Calu3 (cell line): ENCODE measurements around the gene LAMB4. TPM values are rescaled to one million over a fixed set of nuclear protein-coding genes. Genes with fewer than 3 reads are reported as not detected.

Source experiments
- BruUV-seq: library from RNA; stranded (reverse); fragments of 400-500 nt; replicated peaks from 2 replicates; lab custom pipeline; 2021; lab: Mats Ljungman, UMichigan
- CTCF ChIA-PET: fragments of 300-600 bp; sonication (Branson Sonifier 250); formaldehyde crosslinking; loops from one replicate; lab custom pipeline; 2022; ENCODE audit warnings: antibody characterized with exemption; lab: Charles Lee
- DNase-seq: peaks from one replicate; pipeline ENCODE4 v3.0.0; 2022
- H3K27ac Mint-ChIP-seq: one replicate; pipeline ENCODE4 v1.8.0; 2022; ENCODE audit warnings: mixed read lengths; ENCODE audit not compliant: unreplicated experiment
- H3K27me3 Mint-ChIP-seq: one replicate; pipeline ENCODE4 v1.8.0; 2022; ENCODE audit warnings: mixed read lengths; ENCODE audit not compliant: unreplicated experiment
- H3K36me3 Mint-ChIP-seq: one replicate; pipeline ENCODE4 v1.8.0; 2022; ENCODE audit warnings: mild to moderate bottlenecking, moderate library complexity, mixed read lengths; ENCODE audit not compliant: insufficient read depth, unreplicated experiment
- H3K4me1 Mint-ChIP-seq: one replicate; pipeline ENCODE4 v1.8.0; 2022; ENCODE audit warnings: mild to moderate bottlenecking, low read depth, mixed read lengths; ENCODE audit not compliant: unreplicated experiment
- H3K4me3 Mint-ChIP-seq: one replicate; pipeline ENCODE4 v1.8.0; 2022; ENCODE audit warnings: mild to moderate bottlenecking, low read depth, moderate library complexity, mixed read lengths; ENCODE audit not compliant: unreplicated experiment
- H3K9me3 Mint-ChIP-seq: one replicate; pipeline ENCODE4 v1.8.0; 2022; ENCODE audit warnings: low read depth, mixed read lengths; ENCODE audit not compliant: unreplicated experiment
- CTCF ChIP-seq: fragments of 200-600 bp; IDR thresholded peaks from one replicate; pipeline ENCODE4 v1.8.0; 2022; ENCODE audit warnings: antibody characterized with exemption; ENCODE audit not compliant: unreplicated experiment
- intact Hi-C: fragments of 100-400 bp; cut with micrococcal nuclease; formaldehyde crosslinking; loops from one replicate; pipeline ENCODE4 v1.10.0; 2022; ENCODE audit not compliant: unreplicated experiment
- total RNA-seq: library from RNA; stranded (reverse); gene quantifications from 2 replicates; pipeline ENCODE4 v1.2.3, GENCODE V29; 2022

Gene LAMB4
- total RNA-seq, 1 experiment from 2014 or later = not detected

- Mint-ChIP-seq H3K4me1 (peaks cover 52% of the 10 kb centered on the region), H3K36me3 (peaks cover 46% of the 10 kb centered on the region), H3K9me3 (peaks cover 2% of the 10 kb centered on the region), H3K4me3 (peak within 1 kb of the TSS; percentile 90), H3K27ac (peak within 1 kb of the TSS; percentile 86), H3K27me3 (no peaks in the 10 kb centered on the region)
- CTCF ChIA-PET = no interaction called here
- no peak for TF ChIP-seq CTCF
- intact Hi-C loops = loop anchor here (5.0 kb wide), 1 partner anchor 94 kb away; no protein-coding TSS in a partner anchor
- BruUV-seq = TSS peak; percentile 49
- peak; percentile 79 for DNase-seq
Measured at GRCh38 chr7:108002726-108003598, 127.2 kb downstream of the LAMB4 start, which contains the start of gene LAMB1. TSS of gene LAMB1 (minus strand) at chr7:108003161. CDS start at chr7:108002885, 276 bp downstream.

- Mint-ChIP-seq H3K27me3 (no peaks in the 10 kb centered on the region), H3K4me3 (peak overlapping the region; percentile 90), H3K4me1 (peaks cover 46% of the 10 kb centered on the region), H3K9me3 (peaks cover 2% of the 10 kb centered on the region), H3K27ac (peak overlapping the region; percentile 82), H3K36me3 (peaks cover 48% of the 10 kb centered on the region)
- no TSS peak for BruUV-seq
- no peak for DNase-seq
- CTCF ChIA-PET = interaction anchor here (0.6 kb wide), 1 partner anchor 11 kb away, joined by 6 read pairs; no protein-coding TSS in a partner anchor
- intact Hi-C loops = loop anchor here (5.0 kb wide), 1 partner anchor 95 kb away; no protein-coding TSS in a partner anchor
- TF ChIP-seq CTCF = no peak
Measured at GRCh38 chr7:108001764-108002725, 128.1 kb downstream of the LAMB4 start.

GRCh38 chr7:108000875-108001763 is 129.0 kb downstream of the LAMB4 start:
- intact Hi-C loops = loop anchor here (5.0 kb wide), 1 partner anchor 96 kb away; no protein-coding TSS in a partner anchor
- DNase-seq = no peak
- Mint-ChIP-seq H3K4me3 (peak overlapping the region; percentile 90), H3K36me3 (peaks cover 48% of the 10 kb centered on the region), H3K27me3 (no peaks in the 10 kb centered on the region), H3K9me3 (no peaks in the 10 kb centered on the region), H3K27ac (peak overlapping the region; percentile 77), H3K4me1 (peaks cover 43% of the 10 kb centered on the region)
- no TSS peak for BruUV-seq
- CTCF ChIA-PET = no interaction called here
- TF ChIP-seq CTCF = no peak
